Activated T-cell treated with anti-CD3 and anti-CD28 coated beads, Interleukin-2, amount 50 U/mL, for 4 hours (primary cell): ENCODE measurements around the gene RABEP2. TPM values are rescaled to one million over a fixed set of nuclear protein-coding genes. Genes with fewer than 3 reads are reported as not detected.
A peak's percentile ranks its signal among the peaks of the same experiment; 100 is the strongest.
"Not testable (repeated sequence)": the region's sequence is repeated elsewhere in the genome, so short reads cannot be mapped to it uniquely, and the experiment has no call there.

ENCODE experiments used
- ATAC-seq, 2 donors: fragments of 200-7000 bp; cut with Tn5 transposase; one replicate each; pipeline ENCODE4 v1.10.0; 2021
- DNase-seq: peaks from one replicate; pipeline ENCODE4 v3.0.0-alpha.2; 2020
- H3K27me3 Mint-ChIP-seq: one replicate; pipeline ENCODE4 v1.8.0; 2021; ENCODE audit warnings: low read depth, mixed read lengths
- H3K36me3 Mint-ChIP-seq: one replicate; pipeline ENCODE4 v1.8.0; 2022; ENCODE audit warnings: mixed read lengths; ENCODE audit not compliant: insufficient read depth
- H3K4me1 Mint-ChIP-seq: one replicate; pipeline ENCODE4 v1.8.0; 2021; ENCODE audit warnings: low read depth, mixed read lengths
- H3K4me3 Mint-ChIP-seq: one replicate; pipeline ENCODE4 v1.8.0; 2021; ENCODE audit warnings: mild to moderate bottlenecking, moderate library complexity, mixed read lengths
- H3K9me3 Mint-ChIP-seq: one replicate; pipeline ENCODE4 v1.8.0; 2021; ENCODE audit warnings: mixed read lengths
- total RNA-seq, 3 donors: library from RNA; stranded (reverse); gene quantifications; one replicate each; pipeline ENCODE4 v1.2.1, GENCODE V29; 2021

Gene RABEP2
- total RNA-seq, 3 donors from 2014 or later, result 21.9 to 27.1 (median 24.2) TPM

DNA sequence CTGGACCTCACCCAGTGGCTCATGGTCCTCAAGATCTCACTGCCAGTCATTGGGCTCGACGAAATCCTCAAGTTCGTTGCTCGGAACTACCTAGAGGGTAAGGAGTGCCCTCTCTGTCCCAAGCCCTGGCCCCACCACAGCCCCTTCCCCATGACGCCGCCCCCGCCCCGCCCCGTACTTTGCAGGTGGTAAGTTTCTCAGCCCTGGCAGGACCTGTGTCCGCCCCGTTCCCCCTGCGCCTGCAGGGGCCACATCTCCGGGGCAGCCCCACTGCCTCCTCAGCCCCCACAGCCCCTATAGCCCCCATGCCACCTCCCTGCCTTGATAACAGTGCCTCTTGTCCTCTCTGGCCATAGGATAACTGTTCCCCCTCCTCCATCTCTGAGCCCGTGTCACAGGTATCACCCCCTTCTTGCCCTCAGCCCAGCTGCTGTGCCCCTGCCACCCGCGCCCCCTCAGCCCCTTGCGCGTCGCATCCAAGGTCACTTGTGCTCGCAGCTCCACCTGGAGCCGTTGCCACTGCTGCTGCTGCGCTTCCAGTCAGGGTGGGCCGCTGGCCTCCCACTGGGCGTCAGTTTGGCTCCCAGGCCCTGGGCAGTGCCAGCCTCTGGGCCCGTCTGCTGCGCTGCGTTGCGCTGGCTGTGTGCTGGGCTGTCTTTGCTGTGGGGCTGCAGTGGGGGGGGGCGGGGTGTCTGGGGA is 21.5 kb downstream of the RABEP2 start:
- H3K27me3 Mint-ChIP-seq, result no peaks in the 10 kb centered on the region
- H3K9me3 Mint-ChIP-seq, result no peaks in the 10 kb centered on the region
- ATAC-seq (no peak), DNase-seq (no peak)
- H3K4me3 Mint-ChIP-seq, result no peak overlapping the region
- H3K4me1 Mint-ChIP-seq, result no peaks in the 10 kb centered on the region
- no peaks in the 10 kb centered on the region for H3K36me3 Mint-ChIP-seq

DNA sequence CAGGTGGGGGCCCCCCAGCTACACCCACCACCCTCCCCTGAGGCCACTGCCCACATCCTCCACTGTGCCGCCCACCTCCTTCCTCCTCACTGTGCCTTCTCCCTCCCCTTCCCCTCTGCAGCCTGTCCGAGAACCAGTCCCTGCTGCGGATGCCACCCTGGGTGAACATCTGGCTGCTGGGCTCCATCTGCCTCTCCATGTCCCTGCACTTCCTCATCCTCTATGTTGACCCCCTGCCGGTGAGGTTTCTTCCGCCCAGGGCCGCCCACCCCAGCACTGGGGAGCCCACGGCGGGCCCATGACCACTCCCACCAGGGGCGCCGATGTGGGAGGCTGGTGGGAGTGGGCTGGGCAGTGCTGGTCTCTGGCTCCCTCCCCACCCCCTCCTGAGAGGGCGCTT is 22.1 kb downstream of the RABEP2 start:
- ATAC-seq (peak; percentile 12 to 21), DNase-seq (no peak)
- Mint-ChIP-seq H3K36me3 (no peaks in the 10 kb centered on the region), H3K27me3 (no peaks in the 10 kb centered on the region), H3K4me1 (no peaks in the 10 kb centered on the region), H3K4me3 (no peak overlapping the region), H3K9me3 (no peaks in the 10 kb centered on the region)

DNA sequence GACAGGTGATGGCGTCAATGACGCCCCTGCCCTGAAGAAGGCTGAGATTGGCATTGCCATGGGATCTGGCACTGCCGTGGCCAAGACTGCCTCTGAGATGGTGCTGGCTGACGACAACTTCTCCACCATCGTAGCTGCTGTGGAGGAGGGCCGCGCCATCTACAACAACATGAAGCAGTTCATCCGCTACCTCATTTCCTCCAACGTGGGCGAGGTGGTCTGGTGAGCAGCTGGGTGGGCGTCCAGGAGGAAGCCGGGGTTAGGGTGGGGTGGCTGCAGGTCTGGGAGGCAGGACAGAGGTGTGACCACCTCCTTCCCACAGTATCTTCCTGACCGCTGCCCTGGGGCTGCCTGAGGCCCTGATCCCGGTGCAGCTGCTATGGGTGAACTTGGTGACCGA is 23.2 kb downstream of the RABEP2 start:
- Mint-ChIP-seq H3K36me3 (no peaks in the 10 kb centered on the region), H3K9me3 (no peaks in the 10 kb centered on the region), H3K4me3 (no peak overlapping the region), H3K4me1 (no peaks in the 10 kb centered on the region), H3K27me3 (no peaks in the 10 kb centered on the region)
- no peak for DNase-seq
- no peak for ATAC-seq

DNA sequence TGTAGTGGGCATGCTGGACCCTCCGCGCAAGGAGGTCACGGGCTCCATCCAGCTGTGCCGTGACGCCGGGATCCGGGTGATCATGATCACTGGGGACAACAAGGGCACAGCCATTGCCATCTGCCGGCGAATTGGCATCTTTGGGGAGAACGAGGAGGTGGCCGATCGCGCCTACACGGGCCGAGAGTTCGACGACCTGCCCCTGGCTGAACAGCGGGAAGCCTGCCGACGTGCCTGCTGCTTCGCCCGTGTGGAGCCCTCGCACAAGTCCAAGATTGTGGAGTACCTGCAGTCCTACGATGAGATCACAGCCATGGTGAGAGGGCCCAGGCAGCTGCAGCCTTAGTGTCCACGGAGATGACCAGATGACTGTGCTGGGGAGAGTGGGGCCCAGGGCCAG is 24.4 kb downstream of the RABEP2 start:
- Mint-ChIP-seq H3K9me3 (no peaks in the 10 kb centered on the region), H3K4me1 (no peaks in the 10 kb centered on the region), H3K27me3 (no peaks in the 10 kb centered on the region), H3K36me3 (no peaks in the 10 kb centered on the region), H3K4me3 (no peak overlapping the region)
- DNase-seq (no peak), ATAC-seq (no peak)

DNA sequence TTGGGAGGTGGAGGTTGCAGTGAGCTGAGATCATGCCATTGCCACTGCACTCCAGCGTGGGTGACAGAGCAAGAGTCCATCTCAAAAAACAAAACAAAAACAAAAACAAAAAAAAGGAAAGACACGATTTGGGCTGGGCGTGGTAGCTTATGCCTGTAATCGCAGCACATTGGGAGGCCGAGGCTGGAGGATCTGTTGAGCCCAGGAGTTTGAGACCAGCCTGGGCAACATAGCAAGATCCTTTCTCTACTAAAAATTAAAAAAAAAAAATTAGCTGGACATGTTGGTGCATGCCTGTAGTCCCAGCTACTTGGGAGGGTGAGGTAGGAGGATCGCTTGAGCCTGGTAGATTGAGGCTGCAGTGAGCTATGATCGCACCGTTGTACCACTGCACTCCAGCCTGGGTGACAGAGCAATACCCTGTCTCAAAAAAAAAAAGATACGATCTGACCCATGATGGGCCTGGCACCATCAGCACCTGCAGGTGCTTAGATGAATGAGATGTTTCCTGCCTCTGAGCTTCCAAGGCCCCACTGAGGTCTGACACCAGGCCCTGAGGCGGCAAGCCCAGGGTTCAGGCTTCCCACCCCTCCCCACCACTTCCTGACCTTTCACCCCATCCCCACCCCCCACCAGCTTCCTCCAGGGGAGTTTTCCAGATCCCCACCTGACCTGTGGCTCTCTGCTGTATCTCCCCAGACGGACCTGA is 25.0 kb downstream of the RABEP2 start:
- Mint-ChIP-seq H3K36me3 (no peaks in the 10 kb centered on the region), H3K4me3 (no peak overlapping the region), H3K27me3 (no peaks in the 10 kb centered on the region), H3K4me1 (no peaks in the 10 kb centered on the region), H3K9me3 (no peaks in the 10 kb centered on the region)
- ATAC-seq (no peak), DNase-seq (no peak)

DNA sequence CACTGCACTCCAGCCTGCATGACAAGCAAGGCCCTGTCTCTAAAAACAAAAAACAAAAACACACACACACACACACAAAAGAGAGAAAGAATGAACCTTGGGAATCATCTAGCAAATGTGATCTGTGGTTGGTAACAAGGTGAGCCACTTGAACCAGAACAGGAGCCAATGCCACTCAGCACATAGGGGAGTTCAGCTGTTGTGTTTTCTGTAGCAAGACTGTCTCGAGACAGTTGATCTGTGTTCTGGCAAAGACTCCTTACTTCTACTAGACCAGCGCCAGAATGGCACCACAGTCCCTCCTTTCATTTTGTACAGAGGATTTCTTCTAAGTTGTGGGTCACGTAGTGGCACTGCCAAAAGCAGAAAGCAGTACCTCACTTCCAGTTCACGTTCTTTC is 26.1 kb downstream of the RABEP2 start:
- Mint-ChIP-seq H3K36me3 (no peaks in the 10 kb centered on the region), H3K27me3 (no peaks in the 10 kb centered on the region), H3K9me3 (no peaks in the 10 kb centered on the region), H3K4me1 (no peaks in the 10 kb centered on the region), H3K4me3 (no peak overlapping the region)
- DNase-seq (no peak), ATAC-seq (no peak)

DNA sequence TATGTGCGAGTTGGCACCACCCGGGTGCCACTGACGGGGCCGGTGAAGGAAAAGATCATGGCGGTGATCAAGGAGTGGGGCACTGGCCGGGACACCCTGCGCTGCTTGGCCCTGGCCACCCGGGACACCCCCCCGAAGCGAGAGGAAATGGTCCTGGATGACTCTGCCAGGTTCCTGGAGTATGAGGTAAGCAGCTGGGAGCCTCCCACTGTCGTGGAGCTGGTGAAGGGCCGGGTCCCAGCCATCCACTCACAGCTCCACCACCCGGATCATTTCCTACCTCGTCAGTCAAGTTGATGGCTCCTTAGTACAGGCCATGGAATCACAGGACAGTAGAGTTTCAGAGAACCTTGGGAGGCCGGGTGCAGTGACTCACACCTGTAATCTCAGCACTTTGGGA is 26.8 kb downstream of the RABEP2 start:
- no peaks in the 10 kb centered on the region for H3K36me3 Mint-ChIP-seq
- no peaks in the 10 kb centered on the region for H3K4me1 Mint-ChIP-seq
- no peak overlapping the region for H3K4me3 Mint-ChIP-seq
- ATAC-seq (no peak), DNase-seq (no peak)
- H3K9me3 Mint-ChIP-seq, result no peaks in the 10 kb centered on the region
- H3K27me3 Mint-ChIP-seq, result no peaks in the 10 kb centered on the region

DNA sequence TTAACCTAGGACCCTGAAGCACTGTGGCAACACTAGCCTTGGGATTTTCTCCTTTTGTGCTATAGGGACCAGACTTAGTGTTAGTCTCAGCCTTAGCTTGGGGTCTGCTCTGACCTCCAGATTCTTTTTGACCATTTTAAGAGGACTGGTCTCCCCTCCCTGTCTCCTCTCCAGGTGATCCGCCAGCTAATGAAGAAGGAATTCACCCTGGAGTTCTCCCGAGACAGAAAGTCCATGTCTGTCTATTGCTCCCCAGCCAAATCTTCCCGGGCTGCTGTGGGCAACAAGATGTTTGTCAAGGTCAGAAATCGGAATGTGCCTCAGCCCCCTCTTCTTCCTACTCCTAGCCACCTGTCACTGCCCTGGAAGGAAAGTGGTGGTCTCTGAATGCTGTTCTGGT is 27.2 kb downstream of the RABEP2 start:
- no peaks in the 10 kb centered on the region for H3K27me3 Mint-ChIP-seq
- DNase-seq (no peak), ATAC-seq (no peak)
- no peak overlapping the region for H3K4me3 Mint-ChIP-seq
- H3K4me1 Mint-ChIP-seq, result no peaks in the 10 kb centered on the region
- no peaks in the 10 kb centered on the region for H3K36me3 Mint-ChIP-seq
- H3K9me3 Mint-ChIP-seq, result no peaks in the 10 kb centered on the region

DNA sequence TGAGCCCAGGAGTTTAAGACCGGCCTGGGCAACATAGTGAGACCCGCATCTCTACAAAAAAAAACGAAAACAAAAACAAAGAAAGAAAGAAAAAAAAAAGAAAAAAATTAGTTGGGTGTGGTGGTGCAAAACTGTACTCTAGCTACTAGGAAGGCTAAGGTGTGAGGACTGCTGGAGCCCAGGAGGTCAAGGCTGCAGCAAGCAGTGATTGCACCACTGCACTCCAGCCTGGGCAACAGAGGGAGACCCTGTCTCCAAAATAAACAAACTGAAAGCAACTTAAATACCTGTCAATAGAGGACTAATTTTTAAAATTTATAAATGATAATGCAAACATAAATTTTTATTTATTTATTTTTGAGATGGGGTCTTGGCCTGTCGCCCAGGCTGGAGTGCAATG is 29.4 kb downstream of the RABEP2 start:
- Mint-ChIP-seq H3K27me3 (no peaks in the 10 kb centered on the region), H3K36me3 (no peaks in the 10 kb centered on the region), H3K9me3 (no peaks in the 10 kb centered on the region), H3K4me1 (no peaks in the 10 kb centered on the region), H3K4me3 (no peak overlapping the region)
- ATAC-seq (no peak), DNase-seq (no peak)

DNA sequence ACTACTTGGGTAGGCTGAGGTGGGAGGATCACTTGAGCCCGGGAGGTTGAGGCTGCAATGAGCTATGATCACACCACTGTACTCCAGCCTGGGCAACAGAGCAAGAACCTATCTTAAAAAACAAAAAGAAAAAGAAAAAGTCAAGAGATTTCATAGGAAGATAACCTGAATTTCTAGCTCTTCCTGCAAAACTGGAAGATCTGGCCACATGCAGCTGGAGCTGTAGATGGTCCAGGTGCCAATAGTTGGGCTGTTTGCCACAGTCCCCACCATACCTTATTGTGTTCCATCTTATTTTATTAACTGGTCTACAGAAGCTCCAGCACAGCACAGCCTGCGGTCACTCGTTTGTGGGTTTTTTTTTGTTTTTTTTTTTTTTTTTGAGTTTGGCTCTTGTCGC is 31.7 kb downstream of the RABEP2 start:
- DNase-seq (no peak), ATAC-seq (no peak)
- Mint-ChIP-seq H3K4me1 (no peaks in the 10 kb centered on the region), H3K27me3 (no peaks in the 10 kb centered on the region), H3K9me3 (no peaks in the 10 kb centered on the region), H3K36me3 (no peaks in the 10 kb centered on the region), H3K4me3 (no peak overlapping the region)

DNA sequence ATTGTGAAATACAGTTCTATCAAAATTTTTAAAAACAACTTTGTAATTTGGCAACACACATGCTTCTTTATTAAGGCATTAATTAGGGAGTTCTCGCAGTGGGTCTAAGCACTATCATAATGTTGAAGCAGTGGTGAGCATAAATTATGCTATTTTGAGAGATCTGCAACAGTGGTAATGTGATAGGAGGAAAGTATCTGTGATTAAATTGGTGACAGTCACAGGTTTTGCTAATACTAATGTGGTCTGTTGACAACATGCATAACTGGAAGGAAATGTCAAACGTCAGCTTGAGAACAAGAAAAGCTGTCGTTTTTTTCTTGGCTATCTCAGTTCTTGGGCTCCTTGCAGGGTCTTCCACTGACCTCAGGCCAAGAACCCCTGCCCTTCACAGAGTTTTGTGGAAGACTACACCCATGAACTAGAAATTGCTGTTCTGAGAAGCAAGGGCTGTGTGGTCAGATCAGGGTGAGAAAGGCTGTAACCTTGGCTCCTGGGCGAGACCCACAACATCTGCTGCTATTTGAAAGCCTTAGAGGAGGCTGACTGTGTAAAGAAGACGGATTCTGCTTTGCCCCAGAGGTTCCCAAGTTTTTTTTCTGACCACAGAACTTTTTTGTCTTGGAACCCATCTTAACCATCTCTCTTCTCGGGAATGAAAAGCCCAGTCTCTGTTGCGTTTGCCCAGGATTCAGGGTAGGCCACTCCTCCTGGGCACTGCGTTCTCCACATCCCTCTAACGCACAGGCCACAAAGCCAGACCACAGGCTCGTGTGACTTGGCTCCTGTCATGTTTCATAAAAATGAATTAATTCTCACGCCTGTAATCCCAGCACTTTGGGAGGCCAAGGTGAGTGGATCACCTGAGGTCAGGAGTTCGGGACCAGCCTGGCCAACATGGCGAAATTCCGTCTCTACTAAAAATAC is 32.8 kb downstream of the RABEP2 start:
- no peak for DNase-seq
- ATAC-seq, result no peak
- H3K27me3 Mint-ChIP-seq, result no peaks in the 10 kb centered on the region

DNA sequence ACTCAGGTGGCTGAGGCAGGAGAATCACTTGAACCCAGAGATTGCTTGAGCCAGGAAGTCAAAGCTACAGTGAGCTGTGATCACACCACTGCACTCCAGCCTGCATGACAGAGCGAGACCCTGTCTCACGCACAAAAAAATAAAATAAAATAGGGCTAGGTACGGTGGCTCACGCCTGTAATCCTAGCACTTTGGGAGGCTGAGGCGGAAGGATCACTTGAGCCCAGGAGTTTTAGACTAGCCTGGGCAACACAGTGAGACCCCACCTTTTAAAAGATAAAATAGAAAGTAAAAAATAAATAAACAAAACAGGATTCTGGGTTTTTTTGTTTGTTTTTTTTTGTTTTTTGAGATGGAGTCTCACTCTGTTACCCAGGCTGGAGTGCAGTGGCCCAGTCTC is 34.7 kb downstream of the RABEP2 start:
- not testable (repeated sequence) for H3K27me3 Mint-ChIP-seq, H3K4me3 Mint-ChIP-seq, DNase-seq, H3K4me1 Mint-ChIP-seq, ATAC-seq, H3K36me3 Mint-ChIP-seq, H3K9me3 Mint-ChIP-seq

More for the DNA sequence above, 32.8 kb downstream of the RABEP2 start:
- Mint-ChIP-seq H3K36me3 (no peaks in the 10 kb centered on the region), H3K4me1 (no peaks in the 10 kb centered on the region), H3K9me3 (no peaks in the 10 kb centered on the region), H3K4me3 (no peak overlapping the region)

DNA sequence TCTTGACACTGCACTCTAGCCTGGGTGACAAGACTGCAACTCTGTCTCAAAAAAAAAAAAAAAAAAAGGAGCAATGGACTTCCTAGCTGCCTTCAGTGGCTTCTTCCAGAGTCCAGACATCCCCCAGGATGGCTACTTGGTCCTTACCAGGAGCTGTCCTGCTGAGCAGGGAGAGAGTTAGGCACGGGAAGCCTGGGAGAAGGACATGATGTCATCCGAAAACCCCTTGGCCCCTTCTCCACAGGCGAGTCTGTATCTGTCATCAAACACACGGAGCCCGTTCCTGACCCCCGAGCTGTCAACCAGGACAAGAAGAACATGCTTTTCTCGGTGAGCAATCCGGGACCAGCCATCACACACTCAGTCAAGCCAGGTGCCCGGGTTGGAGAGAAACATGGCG is 38.1 kb downstream of the RABEP2 start:
- Mint-ChIP-seq H3K36me3 (no peaks in the 10 kb centered on the region), H3K4me1 (no peaks in the 10 kb centered on the region)

DNA sequence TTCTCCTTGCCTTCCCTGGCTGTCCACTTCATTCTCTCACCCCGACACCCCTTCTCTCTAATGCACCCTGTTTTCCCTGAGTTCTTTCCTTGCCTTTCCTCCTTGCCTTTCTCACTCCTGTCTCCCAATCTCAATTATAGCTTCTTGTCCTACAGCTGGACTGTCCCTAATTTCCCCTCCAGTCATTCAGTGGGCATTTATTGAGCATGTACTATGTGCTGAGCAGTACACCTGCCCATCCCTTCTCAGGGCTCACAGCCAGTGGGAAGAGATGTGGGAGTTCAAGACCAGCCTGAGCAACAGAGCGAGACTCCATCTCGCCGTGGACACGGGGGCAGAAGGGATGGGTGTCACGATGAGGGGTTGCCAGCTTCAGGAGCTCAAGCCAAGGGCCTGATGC is 41.0 kb downstream of the RABEP2 start:
- H3K36me3 Mint-ChIP-seq, result no peaks in the 10 kb centered on the region
- DNase-seq (no peak), ATAC-seq (no peak)
- peaks cover 11% of the 10 kb centered on the region for H3K4me1 Mint-ChIP-seq
- no peak overlapping the region for H3K4me3 Mint-ChIP-seq
- H3K9me3 Mint-ChIP-seq, result no peaks in the 10 kb centered on the region
- H3K27me3 Mint-ChIP-seq, result peaks cover 14% of the 10 kb centered on the region

More for the DNA sequence above, 38.1 kb downstream of the RABEP2 start:
- DNase-seq (no peak), ATAC-seq (no peak)
- Mint-ChIP-seq H3K4me3 (no peak overlapping the region), H3K9me3 (no peaks in the 10 kb centered on the region), H3K27me3 (peaks cover 7% of the 10 kb centered on the region)
